Neural progenitor cell (in vitro differentiated cells): ENCODE measurements around the gene ZGLP1. TPM values are rescaled to one million over a fixed set of nuclear protein-coding genes. Genes with fewer than 3 reads are reported as not detected.

Experiments
- DNase-seq: peaks from one replicate; pipeline ENCODE4 v3.0.0-alpha.2; 2016; ENCODE audit warnings: low spot score
- H2AFZ ChIP-seq: fragments of 200-600 bp; sonication (generic); replicated peaks from 2 replicates; pipeline ENCODE4 v1.6.1; 2016; ENCODE audit warnings: antibody characterized with exemption
- H3F3A ChIP-seq: fragments of 200-600 bp; sonication (generic); 2 replicates; pipeline ENCODE4 v1.6.1; 2016; ENCODE audit warnings: antibody characterized with exemption, low read depth
- H3K27ac ChIP-seq: fragments of 200-600 bp; sonication (generic); 2 replicates; pipeline ENCODE4 v1.5.1; 2016; ENCODE audit warnings: mild to moderate bottlenecking
- H3K27me3 ChIP-seq: fragments of 200-600 bp; sonication (generic); 2 replicates; pipeline ENCODE4 v1.6.1; 2016; ENCODE audit warnings: mild to moderate bottlenecking, moderate library complexity
- H3K36me3 ChIP-seq: fragments of 200-600 bp; sonication (generic); 2 replicates; pipeline ENCODE4 v1.5.1; 2016
- H3K4me1 ChIP-seq: fragments of 200-600 bp; sonication (generic); 2 replicates; pipeline ENCODE4 v1.6.1; 2016; ENCODE audit warnings: mixed run types
- H3K4me2 ChIP-seq: fragments of 200-600 bp; sonication (generic); 2 replicates; pipeline ENCODE4 v1.6.1; 2016
- H3K4me3 ChIP-seq: fragments of 200-600 bp; sonication (generic); 2 replicates; pipeline ENCODE4 v1.5.1; 2016
- H3K79me2 ChIP-seq: fragments of 200-600 bp; sonication (generic); 2 replicates; pipeline ENCODE4 v1.6.1; 2016; ENCODE audit warnings: low read depth
- H3K9ac ChIP-seq: fragments of 200-600 bp; sonication (generic); 2 replicates; pipeline ENCODE4 v1.6.1; 2016
- H3K9me3 ChIP-seq: fragments of 200-600 bp; sonication (generic); 2 replicates; pipeline ENCODE4 v1.5.1; 2016; ENCODE audit warnings: low read depth
- H4K20me1 ChIP-seq: fragments of 200-600 bp; sonication (generic); 2 replicates; pipeline ENCODE4 v1.6.1; 2016; ENCODE audit warnings: low read depth
- H3K27ac Mint-ChIP-seq: 3 replicates; pipeline ENCODE4 v1.8.0; 2021; ENCODE audit warnings: mixed read lengths
- H3K27me3 Mint-ChIP-seq: 2 replicates; pipeline ENCODE4 v1.8.0; 2022; ENCODE audit warnings: low read depth, mild to moderate bottlenecking, inconsistent platforms, moderate library complexity, mixed read lengths; ENCODE audit not compliant: insufficient read depth
- H3K36me3 Mint-ChIP-seq: 3 replicates; pipeline ENCODE4 v1.8.0; 2021; ENCODE audit warnings: mixed read lengths
- H3K4me1 Mint-ChIP-seq: 3 replicates; pipeline ENCODE4 v1.8.0; 2021; ENCODE audit warnings: mixed read lengths
- H3K4me3 Mint-ChIP-seq: 3 replicates; pipeline ENCODE4 v1.8.0; 2021; ENCODE audit warnings: mild to moderate bottlenecking, moderate library complexity, mixed read lengths
- H3K9me3 Mint-ChIP-seq: 3 replicates; pipeline ENCODE4 v1.8.0; 2020; ENCODE audit warnings: mixed read lengths
- EZH2 ChIP-seq: fragments of 200-600 bp; sonication (generic); IDR thresholded peaks from 2 replicates; pipeline ENCODE4 v1.6.1; 2017; ENCODE audit warnings: antibody characterized with exemption, mild to moderate bottlenecking, moderate library complexity
- EZH2phosphoT487 ChIP-seq: fragments of 200-600 bp; sonication (generic); IDR thresholded peaks from 2 replicates; pipeline ENCODE4 v1.6.1; 2017; ENCODE audit warnings: antibody characterized with exemption
- total RNA-seq: library from RNA; depleted of rRNA; stranded (reverse); fragments of >200 nt; gene quantifications from 2 replicates; pipeline ENCODE4 v1.2.3, GENCODE V29; 2015; ENCODE audit warnings: low replicate concordance
- TF ChIP-seq, protein P1 (sequence below): fragments of 200-600 bp; sonication (generic); IDR thresholded peaks from 2 replicates; pipeline ENCODE4 v1.5.1; 2017; ENCODE audit warnings: antibody characterized with exemption, mild to moderate bottlenecking

The ZGLP1 gene
- 2.4 and 4.6 TPM in 2 replicates for total RNA-seq

DNA sequence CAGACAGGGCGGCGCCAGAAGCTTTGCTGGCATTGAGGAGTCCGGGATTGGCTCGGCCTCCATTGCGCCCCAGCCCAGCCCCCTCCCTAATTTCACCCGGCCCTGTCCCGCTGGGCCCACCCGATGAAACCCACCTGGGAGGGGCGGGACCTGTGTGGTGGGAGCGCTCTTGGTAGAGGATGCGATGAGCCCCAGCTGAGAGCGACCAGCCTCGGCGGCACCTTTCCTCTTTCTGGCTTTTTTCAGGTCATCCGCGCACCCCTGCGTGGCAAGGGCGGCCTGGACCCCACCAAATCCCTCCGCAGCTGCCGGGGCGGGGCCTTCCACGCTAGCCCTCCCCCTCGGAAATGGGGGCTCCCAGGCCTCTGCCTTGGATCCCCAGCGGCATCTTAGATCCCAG lies at the start of gene ZGLP1:
Gene ZGLP1 (minus strand): TSS at position 393 of the 400 bp plus-strand sequence.
- no peak within 1 kb of the TSS for H3K27ac Mint-ChIP-seq
- H3K4me2 ChIP-seq: no peak within 1 kb of the TSS
- no peak within 1 kb of the TSS for H3K9ac ChIP-seq
- H4K20me1 ChIP-seq: no peaks in the 10 kb centered on the region
- H3F3A ChIP-seq: no peaks in the 10 kb centered on the region
- H3K4me1 Mint-ChIP-seq: peaks cover 1% of the 10 kb centered on the region
- peaks cover 2% of the 10 kb centered on the region for H3K27me3 Mint-ChIP-seq
- H3K9me3 Mint-ChIP-seq: no peaks in the 10 kb centered on the region
- H3K79me2 ChIP-seq: no peaks in the 10 kb centered on the region
- DNase-seq: no peak
- H2AFZ ChIP-seq: no peak within 1 kb of the TSS
- H3K4me1 ChIP-seq: no peaks in the 10 kb centered on the region
- H3K27me3 ChIP-seq: no peaks in the 10 kb centered on the region
- peaks cover 2% of the 10 kb centered on the region for H3K36me3 Mint-ChIP-seq
- H3K4me3 ChIP-seq: no peak within 1 kb of the TSS
- H3K27ac ChIP-seq: no peak within 1 kb of the TSS
- H3K9me3 ChIP-seq: no peaks in the 10 kb centered on the region
- H3K4me3 Mint-ChIP-seq: no peak within 1 kb of the TSS
- H3K36me3 ChIP-seq: no peaks in the 10 kb centered on the region
- TF ChIP-seq, protein P1, sequence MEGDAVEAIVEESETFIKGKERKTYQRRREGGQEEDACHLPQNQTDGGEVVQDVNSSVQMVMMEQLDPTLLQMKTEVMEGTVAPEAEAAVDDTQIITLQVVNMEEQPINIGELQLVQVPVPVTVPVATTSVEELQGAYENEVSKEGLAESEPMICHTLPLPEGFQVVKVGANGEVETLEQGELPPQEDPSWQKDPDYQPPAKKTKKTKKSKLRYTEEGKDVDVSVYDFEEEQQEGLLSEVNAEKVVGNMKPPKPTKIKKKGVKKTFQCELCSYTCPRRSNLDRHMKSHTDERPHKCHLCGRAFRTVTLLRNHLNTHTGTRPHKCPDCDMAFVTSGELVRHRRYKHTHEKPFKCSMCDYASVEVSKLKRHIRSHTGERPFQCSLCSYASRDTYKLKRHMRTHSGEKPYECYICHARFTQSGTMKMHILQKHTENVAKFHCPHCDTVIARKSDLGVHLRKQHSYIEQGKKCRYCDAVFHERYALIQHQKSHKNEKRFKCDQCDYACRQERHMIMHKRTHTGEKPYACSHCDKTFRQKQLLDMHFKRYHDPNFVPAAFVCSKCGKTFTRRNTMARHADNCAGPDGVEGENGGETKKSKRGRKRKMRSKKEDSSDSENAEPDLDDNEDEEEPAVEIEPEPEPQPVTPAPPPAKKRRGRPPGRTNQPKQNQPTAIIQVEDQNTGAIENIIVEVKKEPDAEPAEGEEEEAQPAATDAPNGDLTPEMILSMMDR: no peak
- TF ChIP-seq EZH2phosphoT487: no peak
- TF ChIP-seq EZH2: no peak

DNA sequence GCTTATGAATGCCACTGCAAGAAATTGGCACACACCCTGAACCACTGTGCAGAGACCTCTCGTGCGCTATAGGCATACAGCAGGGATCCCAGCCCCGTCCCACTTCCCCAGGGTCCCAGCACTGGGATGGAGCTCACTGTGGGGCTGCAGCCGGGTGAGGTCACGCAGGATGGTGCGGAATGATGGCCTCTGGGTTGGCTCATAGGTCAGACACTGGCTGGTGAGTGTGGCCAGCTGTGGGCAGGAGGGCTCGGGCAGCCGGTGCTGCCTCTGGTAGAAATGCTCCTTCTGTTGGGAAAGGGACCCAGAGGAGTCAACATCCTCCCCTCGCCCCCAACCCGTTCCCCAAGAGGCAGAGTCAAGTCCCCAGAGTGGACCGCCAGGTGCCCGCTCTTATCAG lies 46.8 kb upstream of the ZGLP1 start:
- no peak overlapping the region for H3K4me2 ChIP-seq
- no peak overlapping the region for H3K9ac ChIP-seq
- H4K20me1 ChIP-seq: peaks cover 23% of the 10 kb centered on the region
- peaks cover 18% of the 10 kb centered on the region for H3K36me3 Mint-ChIP-seq
- peaks cover 31% of the 10 kb centered on the region for H3F3A ChIP-seq
- H3K27me3 ChIP-seq: no peaks in the 10 kb centered on the region
- no peak overlapping the region for H3K27ac Mint-ChIP-seq
- no peak for DNase-seq
- no peaks in the 10 kb centered on the region for H3K9me3 ChIP-seq
- H3K4me3 ChIP-seq: no peak overlapping the region
- H3K27ac ChIP-seq: no peak overlapping the region
- H3K4me1 Mint-ChIP-seq: peaks cover 20% of the 10 kb centered on the region
- peaks cover 10% of the 10 kb centered on the region for H3K4me1 ChIP-seq
- TF ChIP-seq, protein P1: no peak
- no peak for TF ChIP-seq EZH2phosphoT487
- no peak for TF ChIP-seq EZH2
- H3K9me3 Mint-ChIP-seq: no peaks in the 10 kb centered on the region
- H3K36me3 ChIP-seq: no peaks in the 10 kb centered on the region
- no peaks in the 10 kb centered on the region for H3K79me2 ChIP-seq
- H3K4me3 Mint-ChIP-seq: no peak overlapping the region
- no peak overlapping the region for H2AFZ ChIP-seq
- H3K27me3 Mint-ChIP-seq: peaks cover 2% of the 10 kb centered on the region

DNA sequence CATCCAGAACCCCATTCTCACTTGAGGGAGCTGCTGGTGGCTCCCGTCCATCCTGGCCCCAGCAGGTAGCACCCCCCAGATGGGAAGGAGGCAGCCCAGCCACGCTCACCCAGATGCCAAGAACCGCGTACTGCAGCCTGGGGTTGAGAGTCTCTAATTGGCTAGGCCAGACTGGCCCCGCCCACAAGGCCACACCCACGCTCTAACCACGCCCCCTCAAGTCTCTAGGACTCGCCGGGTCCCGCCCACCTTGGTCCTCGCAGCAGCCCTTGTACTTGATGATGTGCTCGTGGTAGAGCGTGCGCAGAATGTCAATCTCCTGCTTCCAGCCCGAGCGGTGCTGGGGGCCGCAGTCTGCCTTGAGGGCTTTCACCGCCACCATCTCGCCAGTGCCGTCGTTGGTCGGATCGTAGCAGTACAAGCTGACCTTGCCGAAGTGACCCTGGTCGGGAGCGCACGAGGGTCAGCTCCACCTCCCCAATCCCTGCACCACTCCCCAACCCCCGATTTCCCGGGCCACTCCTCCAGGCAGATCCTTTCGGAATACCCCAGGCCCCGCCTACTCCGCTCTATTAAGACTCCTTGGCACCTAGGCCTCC lies 44.3 kb upstream of the ZGLP1 start:
- no peak overlapping the region for H3K27ac ChIP-seq
- no peaks in the 10 kb centered on the region for H3K27me3 ChIP-seq
- H3K4me3 ChIP-seq: peak overlapping the region; percentile 50
- Mint-ChIP-seq H3K4me3 (peak overlapping the region; percentile 69), H3K36me3 (peaks cover 11% of the 10 kb centered on the region), H3K4me1 (peaks cover 20% of the 10 kb centered on the region), H3K9me3 (no peaks in the 10 kb centered on the region), H3K27ac (no peak overlapping the region), H3K27me3 (peaks cover 2% of the 10 kb centered on the region)
- peak; percentile 95 for DNase-seq
- H3F3A ChIP-seq: peaks cover 31% of the 10 kb centered on the region
- H3K4me2 ChIP-seq: peak overlapping the region; percentile 84
- H3K9ac ChIP-seq: no peak overlapping the region
- H4K20me1 ChIP-seq: peaks cover 23% of the 10 kb centered on the region
- H2AFZ ChIP-seq: peak overlapping the region; percentile 68
- no peaks in the 10 kb centered on the region for H3K36me3 ChIP-seq
- no peaks in the 10 kb centered on the region for H3K9me3 ChIP-seq
- TF ChIP-seq, protein P1: no peak
- TF ChIP-seq EZH2: no peak
- no peak for TF ChIP-seq EZH2phosphoT487
- peaks cover 10% of the 10 kb centered on the region for H3K4me1 ChIP-seq
- no peaks in the 10 kb centered on the region for H3K79me2 ChIP-seq
